ENCODE measurements around the gene NADSYN1.

DNA sequence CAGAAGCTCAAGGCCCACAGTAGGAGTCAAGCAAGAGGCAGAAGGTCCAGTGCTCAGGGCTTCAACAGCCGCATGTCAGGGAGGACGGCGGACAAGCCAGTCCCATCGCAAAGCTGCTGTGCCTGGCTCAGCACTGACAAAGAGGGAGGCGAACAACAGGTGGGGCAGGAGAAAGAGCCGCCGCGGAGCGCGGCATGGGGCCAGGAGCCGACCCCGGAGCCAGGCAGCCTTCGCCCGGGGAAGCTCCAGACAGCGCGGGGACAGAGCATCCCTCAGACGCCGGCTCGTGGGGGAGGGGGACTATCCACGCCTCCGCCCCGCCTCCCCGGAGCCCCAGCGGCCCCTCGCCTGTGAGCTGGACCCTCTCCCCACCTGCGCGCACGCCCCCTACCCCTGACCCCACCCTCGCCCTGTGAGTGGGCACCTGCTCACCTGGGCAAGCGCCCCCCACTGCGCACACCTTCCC lies 5.2 kb upstream of the NADSYN1 start:
- no peak for TF ChIP-seq POLR2A (IDR thresholded peaks at IDR 0.05)
- TF ChIP-seq POLR2AphosphoS5 (IDR thresholded peaks at IDR 0.05), result no peak

Measured in transverse colon (tissue), 3 donors.